Inflammatory macrophage treated with lipopolysaccharide for 4 hours (primary cell): Measurements from ENCODE around the gene SNRNP25.
A peak's percentile ranks its signal among the peaks of the same experiment; 100 is the strongest.

Source experiments
- DNase-seq: peaks from one replicate; pipeline ENCODE4 v3.0.0-alpha.2; 2020

SNRNP25 gene

DNA sequence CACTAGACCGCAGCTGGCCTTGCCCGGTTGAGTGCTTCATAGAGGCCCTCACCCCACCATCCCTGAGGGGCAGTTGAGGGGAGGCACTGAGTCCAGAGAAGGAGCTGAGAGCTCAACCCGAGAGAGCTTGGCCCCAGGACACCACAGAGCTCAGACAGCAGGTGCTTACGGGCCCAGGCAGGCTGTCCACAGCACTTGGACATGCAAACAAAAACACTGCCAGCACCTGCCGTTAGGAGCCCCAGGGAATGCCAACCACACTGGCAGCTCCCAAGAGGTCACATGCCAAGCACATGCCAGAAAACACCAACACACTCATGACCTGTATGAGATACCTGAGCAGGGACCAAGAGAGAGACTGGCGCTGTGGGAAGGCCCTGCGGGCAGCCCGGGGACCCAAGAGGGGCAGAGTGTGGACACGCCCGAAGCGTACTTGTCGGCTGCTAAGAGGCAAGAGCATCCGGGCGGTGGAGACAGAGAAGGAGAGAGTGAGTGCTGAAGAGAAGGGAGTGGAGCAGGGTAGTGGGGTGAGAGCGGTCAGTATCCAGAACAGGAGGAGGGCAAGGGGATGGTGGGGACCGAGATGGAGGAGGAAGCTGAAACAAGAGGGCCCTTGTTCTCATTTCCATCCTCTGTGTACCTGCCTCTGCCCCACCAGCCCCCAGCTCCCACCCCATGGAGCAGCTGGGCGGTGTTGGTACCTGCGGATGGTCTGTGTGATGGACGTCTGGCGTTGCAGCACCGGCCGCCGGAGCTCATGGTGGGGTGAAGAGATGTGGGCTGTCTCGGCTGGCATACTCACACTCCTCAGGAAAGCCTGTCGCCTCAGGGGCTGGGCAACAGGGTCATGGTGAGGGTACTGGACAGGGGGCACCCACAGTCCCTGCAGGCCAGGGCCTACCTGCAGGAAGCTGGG is 10.6 kb downstream of the SNRNP25 start:
- DNase-seq = no peak

DNA sequence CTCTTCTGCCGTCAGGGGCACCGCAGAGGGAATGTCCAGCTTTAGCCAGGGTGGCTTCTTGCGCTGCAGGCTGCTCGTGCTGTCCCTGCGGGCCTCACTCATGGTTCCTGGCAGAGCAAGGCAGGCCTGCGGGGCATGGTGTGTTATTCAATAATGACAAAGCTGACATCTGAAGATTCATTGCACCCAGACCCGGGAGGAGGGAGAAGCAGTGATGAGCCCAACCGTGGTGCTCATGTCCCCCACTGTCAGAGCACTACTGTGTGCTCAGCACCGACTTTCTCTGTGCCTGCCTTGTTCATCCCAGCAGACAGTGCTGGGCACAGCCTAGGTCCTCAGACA is 11.3 kb downstream of the SNRNP25 start:
- no peak for DNase-seq

DNA sequence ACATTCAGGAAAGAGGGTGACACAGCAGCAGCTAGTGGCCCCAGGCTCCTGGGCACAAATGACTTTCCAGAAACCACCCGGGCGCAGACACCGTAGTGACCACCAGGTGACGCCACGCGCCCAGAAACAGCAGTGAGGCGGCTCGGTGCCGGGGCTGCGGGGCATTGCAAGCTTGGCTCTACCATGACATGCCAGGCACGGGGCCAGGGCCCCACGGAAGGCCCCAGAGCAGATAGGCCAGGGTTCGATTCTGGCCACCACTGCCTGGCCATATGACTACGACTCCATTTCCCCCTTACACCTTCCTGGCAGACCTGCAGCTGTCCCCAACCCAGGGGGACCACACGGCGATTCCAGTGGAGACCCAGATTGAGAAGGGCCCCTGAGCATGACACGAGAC is 12.1 kb downstream of the SNRNP25 start:
- DNase-seq = peak; percentile 77

- no peak for DNase-seq
Observed at GRCh38 chr16:66309-67182, 12.9 kb downstream of the SNRNP25 start.

GRCh38 chr16:67183-67791 is 13.7 kb downstream of the SNRNP25 start:
- DNase-seq = no peak

- no peak for DNase-seq
Observed at GRCh38 chr16:67884-68789, 14.5 kb downstream of the SNRNP25 start.

- DNase-seq = no peak
Observed at GRCh38 chr16:69181-69580, 15.6 kb downstream of the SNRNP25 start.

- DNase-seq = no peak
Observed at GRCh38 chr16:71210-71539, 17.5 kb downstream of the SNRNP25 start.

DNA sequence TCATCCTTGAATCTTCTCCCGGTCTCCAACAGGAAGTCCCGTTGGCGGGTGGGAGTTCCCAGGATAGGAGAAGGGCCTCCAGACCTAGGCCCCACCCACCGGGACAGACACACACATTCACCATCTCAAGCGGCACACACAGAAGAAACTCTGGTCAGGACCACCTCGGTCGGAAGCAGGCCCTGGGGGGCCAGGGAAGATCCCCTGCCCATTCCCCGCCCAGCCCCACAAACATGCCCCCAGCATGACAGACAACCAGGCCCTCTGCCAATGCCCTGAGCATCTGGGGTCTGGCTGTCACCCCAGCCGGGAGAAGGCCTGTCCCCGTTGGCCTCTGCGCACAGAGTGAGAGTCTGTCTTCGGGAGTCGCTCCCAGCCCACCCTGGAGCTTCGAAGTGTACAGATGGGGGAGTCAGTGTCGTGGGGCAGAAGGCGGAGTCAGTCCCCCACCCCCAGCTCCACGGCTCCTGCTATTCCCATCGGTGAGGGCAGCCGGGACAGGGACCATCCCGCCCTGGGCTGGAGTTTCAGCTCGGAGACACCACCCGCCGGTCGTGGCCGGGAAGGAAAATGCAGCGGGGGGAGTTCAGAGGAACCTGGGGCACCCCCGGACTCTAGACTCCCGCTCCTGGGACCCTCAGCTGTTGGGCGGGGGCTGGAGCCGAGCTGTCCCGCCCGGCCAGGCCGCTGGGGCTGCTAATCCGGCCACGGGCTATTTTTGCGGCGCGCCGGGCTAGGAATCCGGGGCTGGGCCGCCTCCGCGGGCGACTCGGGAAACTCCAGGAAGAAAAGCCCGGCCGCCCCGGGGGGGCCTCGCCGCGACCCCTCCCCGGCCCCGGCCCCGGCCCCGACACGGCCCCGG is 18.1 kb downstream of the SNRNP25 start:
- DNase-seq = no peak

DNA sequence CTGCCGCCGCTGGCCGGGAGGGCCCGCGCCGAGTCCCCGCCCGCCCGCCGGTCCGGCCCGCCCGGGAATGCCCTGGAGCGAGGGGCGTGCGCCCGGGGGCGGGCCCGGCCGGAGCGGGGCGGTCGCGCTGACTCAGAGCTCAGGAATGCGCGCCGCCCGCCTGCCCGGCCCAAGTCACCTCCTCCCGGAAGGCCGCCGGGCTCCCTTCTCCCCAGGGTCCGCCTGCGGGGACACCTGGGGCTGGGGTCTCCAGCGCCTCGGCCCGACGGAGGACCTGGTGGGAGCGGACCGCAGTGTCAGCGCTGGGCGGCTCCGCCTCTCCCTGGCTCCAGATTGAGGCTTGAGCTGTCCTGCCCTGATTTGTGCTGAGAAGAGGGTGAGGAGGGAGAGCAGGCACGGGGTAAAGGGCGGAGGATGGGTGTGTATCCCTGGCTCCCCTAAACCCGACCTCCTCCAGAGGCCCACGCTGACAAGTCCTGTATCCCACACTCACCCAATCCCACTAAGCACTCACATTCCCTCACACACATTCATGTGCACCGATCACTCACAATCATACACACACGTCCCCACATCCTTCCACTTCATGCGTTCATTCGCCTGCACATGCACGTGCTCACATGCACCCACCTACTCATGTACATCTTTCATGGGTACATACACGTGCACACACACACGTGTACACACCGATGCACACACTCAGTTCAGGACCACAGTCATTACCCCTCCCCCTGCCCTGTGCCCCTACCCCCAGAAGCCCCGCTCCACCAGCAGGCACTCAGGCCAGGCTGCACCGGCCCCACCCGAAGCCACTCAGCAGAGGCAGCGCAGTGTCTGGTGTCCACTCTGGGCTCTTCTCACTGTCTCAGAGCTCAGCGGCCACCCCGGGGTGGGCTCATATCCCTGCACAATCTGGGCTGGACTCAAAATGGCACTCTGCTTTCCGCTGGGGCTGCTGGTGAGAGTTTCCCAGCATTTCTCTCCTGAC is 19.2 kb downstream of the SNRNP25 start, which contains the start of gene RHBDF1:
TSS of gene RHBDF1 (minus strand) at position 71 of the 988 bp plus-strand sequence. CDS start 7,616 bp downstream, outside the sequence.
- DNase-seq = peak; percentile 40

DNA sequence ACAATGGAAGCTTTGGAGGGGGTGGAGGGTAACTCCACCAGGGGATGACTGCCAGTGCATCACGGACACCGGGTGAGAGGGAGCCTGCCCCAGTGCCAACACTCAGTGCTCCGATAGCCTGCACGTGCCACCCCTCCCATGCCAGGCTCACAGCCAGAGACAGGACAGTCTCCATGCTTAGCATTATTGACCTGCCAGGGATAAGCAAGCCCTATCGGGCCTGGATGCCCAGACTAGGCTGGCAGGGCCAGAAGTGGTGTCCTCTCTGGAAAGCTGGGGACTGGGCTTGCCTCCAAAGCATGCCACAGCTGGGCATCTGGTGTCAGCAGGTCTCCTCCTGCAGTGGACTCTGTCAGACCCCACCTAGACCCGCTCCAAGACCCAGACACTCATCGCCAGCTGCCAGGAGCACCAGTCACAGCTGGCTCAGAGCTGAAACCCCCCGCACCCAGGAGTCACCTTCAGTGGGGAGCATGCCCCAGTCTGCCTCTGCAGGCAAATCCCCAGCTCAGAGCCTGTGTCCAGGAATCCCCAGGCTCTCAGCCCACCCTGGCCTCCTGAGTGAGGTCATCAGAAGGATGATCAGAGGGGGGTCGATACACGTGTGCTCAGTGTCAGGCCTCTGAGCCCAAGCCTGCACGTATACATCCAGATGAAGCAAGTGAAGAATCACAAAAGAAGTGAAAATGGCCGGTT is 20.6 kb downstream of the SNRNP25 start:
- DNase-seq = no peak

DNA sequence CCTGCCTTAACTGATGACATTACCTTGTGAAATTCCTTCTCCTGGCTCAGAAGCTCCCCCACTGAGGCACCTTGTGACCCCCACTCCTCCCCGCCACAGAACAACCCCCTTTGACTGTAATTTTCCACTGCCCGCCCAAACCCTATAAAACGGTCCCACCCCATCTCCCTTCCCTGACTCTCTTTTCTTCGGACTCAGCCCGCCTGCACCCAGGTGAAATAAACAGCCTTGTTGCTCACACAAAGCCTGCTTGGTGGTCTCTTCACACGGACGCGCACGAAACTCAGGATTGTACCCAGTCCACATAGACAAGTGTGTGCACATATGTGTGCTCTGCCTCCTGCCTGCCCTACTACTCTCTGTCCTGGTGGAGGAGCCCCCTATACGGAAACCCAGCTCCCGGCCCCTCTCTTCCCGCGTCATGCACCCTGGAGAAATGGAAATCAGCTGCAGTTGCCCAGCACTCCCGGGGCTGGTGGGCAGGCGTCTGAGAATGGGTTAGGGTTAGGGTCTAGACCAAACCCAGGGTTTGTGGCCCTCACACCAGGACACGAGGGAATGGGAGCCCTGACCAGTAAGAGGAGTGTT is 21.2 kb downstream of the SNRNP25 start:
- DNase-seq = no peak

DNA sequence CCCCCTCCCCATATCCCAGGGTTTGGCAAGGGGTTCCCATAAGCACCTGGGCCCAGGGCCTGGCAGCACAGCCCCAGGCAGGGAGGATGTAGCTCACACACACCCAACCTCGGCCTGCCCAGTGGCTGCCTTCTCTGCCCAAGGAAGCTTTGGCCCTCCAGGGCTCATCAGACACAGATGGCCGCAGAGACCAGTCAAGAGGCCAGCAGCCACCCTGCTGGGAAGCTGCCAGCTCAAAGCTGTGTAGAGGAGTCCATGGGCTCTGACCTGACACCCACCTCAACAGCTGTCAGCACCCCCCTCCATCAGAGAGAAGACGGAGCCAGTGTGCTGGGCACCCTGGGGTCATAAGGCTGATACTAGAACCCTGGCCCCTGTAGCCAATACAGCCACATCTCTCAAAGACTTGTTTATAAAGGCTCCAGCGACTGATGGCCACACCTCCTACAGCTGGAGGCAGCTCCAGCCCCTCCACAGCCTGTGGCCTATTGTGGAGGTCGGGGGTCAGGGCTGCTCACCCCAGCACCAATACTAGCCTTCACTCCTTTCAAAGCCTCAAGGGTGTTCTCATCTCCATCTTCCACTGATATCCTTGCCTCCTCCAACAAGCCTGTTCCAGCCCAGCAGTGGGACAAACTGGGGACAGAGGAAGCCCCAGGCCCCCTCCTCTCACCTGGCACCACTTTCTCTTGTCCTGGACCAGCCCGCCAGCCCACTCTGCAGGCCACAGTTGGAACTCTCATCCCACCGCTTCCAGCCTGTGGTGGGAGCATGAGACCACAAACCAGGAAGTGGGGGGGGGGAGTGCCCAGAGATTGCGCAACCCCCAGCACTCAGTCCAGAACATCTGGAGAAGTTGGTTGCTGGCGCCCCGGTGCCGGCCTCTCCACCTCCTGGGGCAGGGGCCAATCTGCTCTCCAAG is 22.2 kb downstream of the SNRNP25 start:
- peak; percentile 48 for DNase-seq

- DNase-seq = peak; percentile 13
Observed at GRCh38 chr16:76535-77272, 23.1 kb downstream of the SNRNP25 start.

DNA sequence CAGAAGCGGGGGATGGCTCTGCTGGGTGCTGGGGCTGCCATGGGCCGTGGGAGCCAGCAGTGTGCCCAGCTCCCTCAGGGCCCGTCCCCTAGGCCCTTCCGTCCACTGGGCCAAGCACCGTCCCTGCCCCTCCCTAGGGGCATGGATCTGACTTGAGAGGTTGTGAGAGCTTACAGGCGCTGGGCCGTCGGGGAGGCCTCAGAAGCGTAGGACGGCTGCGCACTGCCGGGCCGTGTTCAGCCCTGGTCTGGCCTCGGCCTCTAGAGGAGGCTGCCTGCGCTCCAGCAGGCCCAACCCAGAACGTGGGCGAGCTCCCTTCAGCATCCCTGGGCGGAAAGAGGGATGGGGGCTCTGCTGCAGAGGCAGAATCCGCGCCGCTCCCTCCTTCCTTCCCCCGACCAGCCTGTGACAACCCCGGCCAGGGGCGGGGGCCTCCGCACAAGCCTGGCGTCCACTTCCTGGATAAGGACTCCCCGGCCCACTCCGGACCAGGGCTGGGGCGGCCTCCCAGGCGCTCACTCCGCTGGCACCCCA is 23.7 kb downstream of the SNRNP25 start:
- DNase-seq = peak; percentile 57

GRCh38 chr16:77807-78443 is 24.3 kb downstream of the SNRNP25 start, which contains the start of gene MPG:
MPG (plus strand) TSS chr16:78225; CDS start chr16:78310, 85 bp downstream.
- peak; percentile 80 for DNase-seq
